MM.1S (cell line): ENCODE measurements around the gene CAPZA2.

Experiments used
- DNase-seq: peaks from one replicate; pipeline ENCODE4 v3.0.0-alpha.2; 2015
- H2AFZ ChIP-seq: fragments of 300-600 bp; sonication (generic); 2 replicates; pipeline ENCODE4 v1.6.0; 2016; ENCODE audit warnings: antibody characterized with exemption, low read length
- H3F3A ChIP-seq: fragments of 300-600 bp; sonication (generic); 2 replicates; pipeline ENCODE4 v1.6.1; 2016; ENCODE audit warnings: mild to moderate bottlenecking, antibody characterized with exemption, low read length, moderate library complexity, mixed read lengths; ENCODE audit not compliant: insufficient read depth
- H3K27ac ChIP-seq: fragments of 300-600 bp; sonication (generic); 2 replicates; pipeline ENCODE4 v1.5.1; 2016; ENCODE audit warnings: mild to moderate bottlenecking, low read length
- H3K27me3 ChIP-seq: fragments of 300-600 bp; sonication (generic); replicated peaks from 2 replicates; pipeline ENCODE4 v1.6.0; 2016; ENCODE audit warnings: low read length; ENCODE audit not compliant: insufficient read depth
- H3K36me3 ChIP-seq: fragments of 300-600 bp; sonication (generic); replicated peaks from 2 replicates; pipeline ENCODE4 v1.6.1; 2016; ENCODE audit warnings: mild to moderate bottlenecking, low read length, mixed read lengths; ENCODE audit not compliant: insufficient read depth
- H3K4me1 ChIP-seq: fragments of 300-600 bp; sonication (generic); 2 replicates; pipeline ENCODE4 v1.6.1; 2016; ENCODE audit warnings: low read length, mixed read lengths
- H3K4me2 ChIP-seq: fragments of 300-600 bp; sonication (generic); 2 replicates; pipeline ENCODE4 v1.6.0; 2016; ENCODE audit warnings: low read depth, low read length
- H3K4me3 ChIP-seq: fragments of 300-600 bp; sonication (generic); 2 replicates; pipeline ENCODE4 v1.5.1; 2016; ENCODE audit warnings: low read length, mixed read lengths
- H3K79me2 ChIP-seq: fragments of 300-600 bp; sonication (generic); 2 replicates; pipeline ENCODE4 v1.6.1; 2016; ENCODE audit warnings: mixed run types, low read length, mixed read lengths
- H3K9ac ChIP-seq: fragments of 300-600 bp; sonication (generic); 2 replicates; pipeline ENCODE4 v1.6.1; 2016; ENCODE audit warnings: low read length, mixed read lengths
- H3K9me2 ChIP-seq: fragments of 300-600 bp; sonication (generic); replicated peaks from 2 replicates; pipeline ENCODE4 v1.6.1; 2016; ENCODE audit warnings: mild to moderate bottlenecking, low read length, mixed read lengths; ENCODE audit not compliant: insufficient read depth
- H3K9me3 ChIP-seq: fragments of 300-600 bp; sonication (generic); replicated peaks from 2 replicates; pipeline ENCODE4 v1.6.1; 2016; ENCODE audit warnings: mild to moderate bottlenecking, low read length, mixed read lengths; ENCODE audit not compliant: insufficient read depth
- H4K20me1 ChIP-seq: fragments of 300-600 bp; sonication (generic); 2 replicates; pipeline ENCODE4 v1.6.1; 2016; ENCODE audit warnings: mild to moderate bottlenecking, low read length, moderate library complexity, mixed read lengths; ENCODE audit not compliant: insufficient read depth
- CTCF ChIP-seq: fragments of 300-600 bp; sonication (generic); IDR thresholded peaks from 2 replicates; pipeline ENCODE4 v1.5.1; 2016; ENCODE audit warnings: antibody characterized with exemption, low read length, mixed read lengths
- EZH2 ChIP-seq: fragments of 300-600 bp; sonication (generic); optimal IDR thresholded peaks from 2 replicates; pipeline ENCODE3; 2017; ENCODE audit warnings: low read depth, mild to moderate bottlenecking, antibody characterized with exemption, low read length, mixed read lengths
- EZH2phosphoT487 ChIP-seq: fragments of 300-600 bp; sonication (generic); IDR thresholded peaks from 2 replicates; pipeline ENCODE4 v1.6.1; 2018; ENCODE audit warnings: antibody characterized with exemption, low read length

Gene CAPZA2

GRCh38 chr7:116872026-116872425 lies 9.6 kb downstream of the CAPZA2 start:
- H4K20me1 ChIP-seq = peaks cover 95% of the 10 kb centered on the region
- no peaks in the 10 kb centered on the region for H3K9me2 ChIP-seq
- no peak overlapping the region for H3K4me2 ChIP-seq

DNA sequence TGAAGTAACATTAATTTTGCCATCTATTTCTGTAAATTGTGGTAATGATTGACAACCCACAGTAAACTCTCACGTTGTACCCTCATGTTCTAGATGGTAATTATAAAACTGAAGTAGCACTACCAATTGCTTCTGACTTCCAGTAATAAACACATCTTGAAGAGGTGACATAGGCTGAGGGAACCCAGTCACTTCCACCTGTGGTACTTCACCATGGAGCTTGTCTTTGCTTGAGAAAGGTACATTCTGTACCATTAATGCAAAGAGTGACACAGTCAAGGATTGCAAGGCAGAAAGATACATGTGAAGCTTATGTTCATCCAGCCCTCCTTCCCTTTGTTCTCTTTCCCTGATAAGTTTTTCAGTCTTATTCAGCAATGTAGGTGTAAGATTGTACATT lies 11.2 kb downstream of the CAPZA2 start:
- Histone ChIP-seq H3K36me3 (peaks cover 2% of the 10 kb centered on the region; the same call in 1 of the 2 replicates), H3K4me3 (no peak overlapping the region), H3K9me2 (no peaks in the 10 kb centered on the region), H2AFZ (no peak overlapping the region), H3K79me2 (peaks cover 100% of the 10 kb centered on the region), H3K4me1 (no peaks in the 10 kb centered on the region), H3K9me3 (no peaks in the 10 kb centered on the region), H4K20me1 (peaks cover 95% of the 10 kb centered on the region), H3F3A (no peaks in the 10 kb centered on the region), H3K4me2 (no peak overlapping the region), H3K9ac (no peak overlapping the region), H3K27me3 (no peaks in the 10 kb centered on the region), H3K27ac (no peak overlapping the region)
- TF ChIP-seq CTCF = no peak
- TF ChIP-seq EZH2phosphoT487 = no peak
- TF ChIP-seq EZH2 = no peak
- DNase-seq = no peak

More at GRCh38 chr7:116872026-116872425, 9.6 kb downstream of the CAPZA2 start:
- no peaks in the 10 kb centered on the region for H3K27me3 ChIP-seq
- DNase-seq = no peak
- no peaks in the 10 kb centered on the region for H3K4me1 ChIP-seq
- no peak overlapping the region for H3K4me3 ChIP-seq
- H3K9ac ChIP-seq = no peak overlapping the region
- TF ChIP-seq CTCF (no peak), EZH2 (no peak), EZH2phosphoT487 (no peak)
- H3K27ac ChIP-seq = no peak overlapping the region
- H2AFZ ChIP-seq = no peak overlapping the region
- peaks cover 100% of the 10 kb centered on the region for H3K79me2 ChIP-seq
- no peaks in the 10 kb centered on the region for H3K9me3 ChIP-seq
- no peaks in the 10 kb centered on the region for H3F3A ChIP-seq
- H3K36me3 ChIP-seq = peaks cover 2% of the 10 kb centered on the region; the same call in 1 of the 2 replicates

GRCh38 chr7:116876664-116877442 lies 14.5 kb downstream of the CAPZA2 start:
- Histone ChIP-seq H3F3A (no peaks in the 10 kb centered on the region), H3K4me2 (no peak overlapping the region), H3K4me3 (no peak overlapping the region), H3K79me2 (peaks cover 95% of the 10 kb centered on the region), H3K9me2 (no peaks in the 10 kb centered on the region), H4K20me1 (peaks cover 72% of the 10 kb centered on the region), H3K36me3 (peaks cover 4% of the 10 kb centered on the region; the same call in 1 of the 2 replicates), H3K9me3 (no peaks in the 10 kb centered on the region), H3K27ac (no peak overlapping the region), H3K27me3 (no peaks in the 10 kb centered on the region), H3K9ac (no peak overlapping the region), H3K4me1 (no peaks in the 10 kb centered on the region), H2AFZ (no peak overlapping the region)
- no peak for TF ChIP-seq EZH2
- TF ChIP-seq CTCF = no peak
- no peak for TF ChIP-seq EZH2phosphoT487
- DNase-seq = no peak
